H1 (cell line): Measurements from ENCODE around the gene TC2N.

Experiments used
- EZH2 ChIP-seq: fragments of 200-600 bp; sonication (generic); IDR thresholded peaks from 2 replicates; pipeline ENCODE4 v1.7.1; 2012; ENCODE audit warnings: low read depth, mild to moderate bottlenecking, moderate library complexity, low read length, inconsistent platforms; ENCODE audit not compliant: severe bottlenecking
- MAFK ChIP-seq: IDR thresholded peaks from 2 replicates; pipeline ENCODE4 v1.6.1; 2012; ENCODE audit warnings: low read depth, mild to moderate bottlenecking, improper control_type of control experiment, low read length
- NRF1 ChIP-seq: IDR thresholded peaks from 2 replicates; pipeline ENCODE4 v1.6.1; 2011; ENCODE audit warnings: mild to moderate bottlenecking, low read depth, low read length, improper control_type of control experiment
- POLR2A ChIP-seq, 2 experiments: IDR thresholded peaks; 1 replicate in 1 of 2; 2 replicates in 1 of 2; pipeline ENCODE4 v1.6.1; 2011; ENCODE audit warnings: low read depth in 2 of 2, low read length in 2 of 2, mild to moderate bottlenecking in 2 of 2; ENCODE audit errors: control extremely low read depth in 1 of 2

- TF ChIP-seq NRF1 (no peak), EZH2 (no peak), POLR2A (IDR thresholded peaks at IDR 0.05; ENCODE audit: control extremely low read depth in 1 of 2, low read depth in 2 of 2, low read length in 2 of 2) (no peak), MAFK (no peak)
These were observed 36.0 kb downstream of the TC2N start for GRCh38 chr14:91831337-91831736.
